Esophagus squamous epithelium (tissue), 5 donors: ENCODE data around the gene ATXN1. TPM values are rescaled to one million over a fixed set of nuclear protein-coding genes. Genes with fewer than 3 reads are reported as not detected.

Experiments used
- DNase-seq: peaks from one replicate; lab custom pipeline; 2025; lab: John Stamatoyannopoulos, UW
- H3K27ac ChIP-seq, 4 donors: fragments of 200-600 bp; sonication (generic); one replicate each; pipeline ENCODE4 v1.5.1; 2016 to 2019; ENCODE audit warnings: mild to moderate bottlenecking in 1 of 4
- H3K27me3 ChIP-seq, 4 donors: fragments of 200-600 bp; sonication (generic); 1 replicate in 3 of 4; 2 replicates in 1 of 4; pipeline versions ENCODE4 v1.5.1 to v1.6.0; 2017 to 2021; ENCODE audit warnings: antibody characterized with exemption in 1 of 4
- H3K36me3 ChIP-seq, 3 donors: fragments of 200-600 bp; sonication (generic); one replicate each; pipeline ENCODE4 v1.5.1; 2016 to 2019
- H3K4me1 ChIP-seq, 3 donors: fragments of 200-600 bp; sonication (generic); one replicate each; pipeline ENCODE4 v1.5.1; 2017 to 2019
- H3K4me3 ChIP-seq, 4 donors: fragments of 200-600 bp; sonication (generic); 1 replicate in 3 of 4; 2 replicates in 1 of 4; pipeline ENCODE4 v1.5.1; 2016 to 2019; ENCODE audit warnings: mild to moderate bottlenecking in 2 of 4, moderate library complexity in 1 of 4
- H3K9me3 ChIP-seq, 3 donors: fragments of 200-600 bp; sonication (generic); one replicate each; pipeline ENCODE4 v1.5.1; 2016 to 2019
- POLR2A ChIP-seq, 4 donors: fragments of 450-650 bp; IDR thresholded peaks; one replicate each; pipeline ENCODE4 v1.6.1; 2017; ENCODE audit warnings: antibody characterized with exemption in 4 of 4, mild to moderate bottlenecking in 4 of 4, moderate library complexity in 3 of 4
- WGBS, 2 donors: methylation state at CpG; one replicate each; pipeline ENCODE4 v1.1.5; 2018; 5-methylcytosine and 5-hydroxymethylcytosine counted together
- intact Hi-C: fragments of 100-400 bp; cut with DNase I; formaldehyde crosslinking; loops from one replicate; pipeline ENCODE4 v1.15.0; 2022
- total RNA-seq, 4 donors: library from RNA; depleted of rRNA; stranded (reverse); fragments of >200 nt; gene quantifications; one replicate each; pipeline ENCODE4 v1.1.0, GENCODE V29; 2016
- TF ChIP-seq, protein P1 (sequence below), 6 experiments: fragments of 450-650 bp in 4 of 6; fragments of 200-600 bp in 2 of 6; sonication (generic) in 2 of 6; IDR thresholded peaks; one replicate each; pipeline ENCODE4 v1.5.1; 2016 to 2019; ENCODE audit warnings: antibody characterized with exemption in 6 of 6, mild to moderate bottlenecking in 4 of 6, moderate library complexity in 4 of 6
- donor health status: DM: yes; HTN: yes; CAD: no.

The ATXN1 gene
- total RNA-seq, 4 donors from 2014 or later, result 17.5 to 50.5 (median 28.5) TPM

DNA sequence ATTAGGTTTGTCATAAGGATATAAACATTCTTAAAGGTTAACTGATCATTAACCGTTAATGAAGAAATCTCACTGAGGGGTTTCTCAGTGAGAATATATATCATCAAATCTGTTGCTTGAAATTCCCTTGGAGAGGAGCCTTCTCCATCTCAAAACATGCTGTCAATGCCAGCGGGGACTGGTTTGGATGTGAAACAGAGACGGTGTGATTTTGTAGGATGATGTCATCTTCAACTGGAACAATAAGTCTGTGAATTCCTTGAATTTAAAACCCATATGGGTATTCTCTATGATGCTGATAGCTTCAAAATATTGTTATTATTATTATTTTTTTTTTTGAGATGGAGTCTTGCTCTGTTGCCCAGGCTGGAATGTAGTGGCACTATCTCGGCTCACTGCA, 447.0 kb downstream of the ATXN1 start:
- intact Hi-C loops, result no loop called here
- Histone ChIP-seq H3K4me1 (peaks cover 0 to 26% (median 15%) of the 10 kb centered on the region in 3 donors), H3K36me3 (peaks cover 0 to 14% (median 0%) of the 10 kb centered on the region in 3 donors), H3K4me3 (no peak overlapping the region), H3K27ac (no peak overlapping the region), H3K27me3 (no peaks in the 10 kb centered on the region), H3K9me3 (no peaks in the 10 kb centered on the region)
- no peak for TF ChIP-seq POLR2A (IDR thresholded peaks at IDR 0.05)
- TF ChIP-seq, protein P1, sequence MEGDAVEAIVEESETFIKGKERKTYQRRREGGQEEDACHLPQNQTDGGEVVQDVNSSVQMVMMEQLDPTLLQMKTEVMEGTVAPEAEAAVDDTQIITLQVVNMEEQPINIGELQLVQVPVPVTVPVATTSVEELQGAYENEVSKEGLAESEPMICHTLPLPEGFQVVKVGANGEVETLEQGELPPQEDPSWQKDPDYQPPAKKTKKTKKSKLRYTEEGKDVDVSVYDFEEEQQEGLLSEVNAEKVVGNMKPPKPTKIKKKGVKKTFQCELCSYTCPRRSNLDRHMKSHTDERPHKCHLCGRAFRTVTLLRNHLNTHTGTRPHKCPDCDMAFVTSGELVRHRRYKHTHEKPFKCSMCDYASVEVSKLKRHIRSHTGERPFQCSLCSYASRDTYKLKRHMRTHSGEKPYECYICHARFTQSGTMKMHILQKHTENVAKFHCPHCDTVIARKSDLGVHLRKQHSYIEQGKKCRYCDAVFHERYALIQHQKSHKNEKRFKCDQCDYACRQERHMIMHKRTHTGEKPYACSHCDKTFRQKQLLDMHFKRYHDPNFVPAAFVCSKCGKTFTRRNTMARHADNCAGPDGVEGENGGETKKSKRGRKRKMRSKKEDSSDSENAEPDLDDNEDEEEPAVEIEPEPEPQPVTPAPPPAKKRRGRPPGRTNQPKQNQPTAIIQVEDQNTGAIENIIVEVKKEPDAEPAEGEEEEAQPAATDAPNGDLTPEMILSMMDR (IDR thresholded peaks at IDR 0.05), result no peak
- no peak for DNase-seq
- 82 to 85% methylated on average over 3 to 4 of the region's 4 CpGs for WGBS, 2 donors

DNA sequence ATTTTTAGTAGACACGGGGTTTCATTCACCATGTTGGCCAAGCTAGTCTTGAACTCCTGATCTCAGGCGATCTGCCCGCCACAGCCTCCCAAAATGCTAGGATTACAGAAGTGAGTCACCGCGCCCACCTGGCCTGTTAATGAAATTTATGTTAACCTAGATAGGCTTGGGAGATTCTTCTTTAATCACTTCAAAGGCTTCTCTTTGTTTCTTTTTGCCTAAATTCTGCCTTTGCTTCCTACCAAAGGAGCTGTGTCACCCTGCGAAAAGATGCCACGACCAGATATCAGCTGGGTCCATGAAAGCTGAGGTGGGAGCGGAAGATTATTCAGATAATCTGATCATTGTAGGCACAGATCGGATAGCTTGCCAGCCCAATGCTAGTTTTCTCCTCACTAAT, 447.5 kb downstream of the ATXN1 start:
- H3K4me1 ChIP-seq, result peaks cover 0 to 20% (median 9%) of the 10 kb centered on the region in 3 donors
- no peak overlapping the region for H3K27ac ChIP-seq
- H3K4me3 ChIP-seq, result no peak overlapping the region
- DNase-seq, result no peak
- TF ChIP-seq POLR2A (IDR thresholded peaks at IDR 0.05), result no peak
- TF ChIP-seq, protein P1 (IDR thresholded peaks at IDR 0.05), result no peak
- H3K36me3 ChIP-seq, result peaks cover 0 to 14% (median 0%) of the 10 kb centered on the region in 3 donors
- intact Hi-C loops, result no loop called here
- WGBS, 2 donors, result 88 to 93% methylated on average over 9 of the region's 9 CpGs
- no peaks in the 10 kb centered on the region for H3K27me3 ChIP-seq
- H3K9me3 ChIP-seq, result no peaks in the 10 kb centered on the region

DNA sequence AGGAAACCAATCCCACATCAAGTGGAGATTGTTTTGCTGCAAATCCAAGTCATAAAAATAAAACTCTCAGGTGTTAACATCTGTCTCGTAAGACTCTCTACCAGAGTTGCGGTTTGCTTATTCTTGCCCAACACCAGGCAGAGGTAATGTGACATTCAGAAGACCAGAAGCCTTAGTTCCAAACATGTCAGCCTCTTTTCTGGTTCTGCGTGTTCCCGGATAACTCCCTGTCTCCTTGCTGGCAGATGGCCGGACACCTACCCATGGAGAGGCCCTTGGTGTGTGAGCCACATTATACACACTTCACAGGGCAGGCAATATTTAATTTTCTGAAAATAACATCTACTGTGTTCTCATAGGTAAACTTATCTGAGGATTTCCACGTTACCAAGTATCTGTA, 449.5 kb downstream of the ATXN1 start:
- WGBS, 2 donors, result 88 to 96% methylated on average over 6 of the region's 6 CpGs
- no peak overlapping the region for H3K4me3 ChIP-seq
- H3K27me3 ChIP-seq, result no peaks in the 10 kb centered on the region
- no peak for DNase-seq
- intact Hi-C loops, result no loop called here
- H3K36me3 ChIP-seq, result peaks cover 0 to 28% (median 0%) of the 10 kb centered on the region in 3 donors
- TF ChIP-seq POLR2A (IDR thresholded peaks at IDR 0.05), result no peak
- TF ChIP-seq, protein P1 (IDR thresholded peaks at IDR 0.05), result no peak
- no peak overlapping the region for H3K27ac ChIP-seq
- no peaks in the 10 kb centered on the region for H3K9me3 ChIP-seq
- peaks cover 0 to under 1% (median 0%) of the 10 kb centered on the region in 3 donors for H3K4me1 ChIP-seq

DNA sequence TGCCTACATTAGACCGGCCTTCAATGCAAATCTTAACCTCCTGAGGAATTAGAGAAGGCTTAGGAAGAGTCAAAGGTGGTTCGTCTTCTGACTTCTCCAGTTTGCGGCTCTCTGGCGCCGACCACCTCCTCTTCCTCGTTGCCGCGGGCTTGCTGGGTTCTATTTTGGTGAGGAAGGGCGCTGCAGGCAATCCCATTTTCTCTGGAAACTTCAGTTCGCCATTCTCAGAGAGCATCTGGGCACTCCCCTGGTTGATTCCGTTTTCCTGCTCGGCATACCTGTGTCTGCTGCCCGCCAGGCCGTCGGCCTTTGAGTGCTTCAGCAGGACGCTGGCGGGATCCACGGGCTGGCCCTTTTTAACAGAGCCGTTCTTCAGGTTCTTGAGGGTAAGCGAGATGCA, 454.9 kb downstream of the ATXN1 start:
- no peaks in the 10 kb centered on the region for H3K27me3 ChIP-seq
- TF ChIP-seq POLR2A (IDR thresholded peaks at IDR 0.05), result no peak
- TF ChIP-seq, protein P1 (IDR thresholded peaks at IDR 0.05), result no peak
- no peaks in the 10 kb centered on the region for H3K9me3 ChIP-seq
- no peaks in the 10 kb centered on the region for H3K4me1 ChIP-seq
- no peak overlapping the region for H3K27ac ChIP-seq
- peaks cover 0 to 61% (median 5%) of the 10 kb centered on the region in 3 donors for H3K36me3 ChIP-seq
- WGBS, 2 donors, result 84 to 88% methylated on average over 13 of the region's 20 CpGs
- no peak for DNase-seq
- intact Hi-C loops, result no loop called here
- H3K4me3 ChIP-seq, result no peak overlapping the region

DNA sequence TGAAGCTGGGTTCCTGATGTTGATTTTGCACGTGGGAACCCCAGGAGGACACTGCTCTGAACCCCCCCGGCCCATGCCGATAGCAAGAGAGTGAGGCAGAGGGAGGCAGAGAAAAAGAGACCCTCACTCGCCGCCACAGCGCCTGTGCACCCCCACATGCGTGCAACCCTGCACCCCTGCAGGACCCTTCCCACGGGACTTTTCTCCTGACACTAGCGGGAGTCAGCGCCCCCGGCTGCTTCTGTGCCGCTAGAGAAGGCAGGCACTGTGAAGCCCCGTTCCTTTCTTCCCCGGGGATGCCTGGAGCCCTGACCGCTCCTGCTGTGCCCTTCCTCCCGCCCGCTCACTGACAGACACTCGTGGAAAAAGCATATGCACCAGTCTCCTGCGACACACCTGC, 455.5 kb downstream of the ATXN1 start:
- DNase-seq, result no peak
- intact Hi-C loops, result no loop called here
- 79 to 81% methylated on average over 19 of the region's 19 CpGs for WGBS, 2 donors
- Histone ChIP-seq H3K27me3 (no peaks in the 10 kb centered on the region), H3K36me3 (peaks cover 0 to 65% (median 5%) of the 10 kb centered on the region in 3 donors), H3K4me1 (no peaks in the 10 kb centered on the region), H3K4me3 (no peak overlapping the region), H3K27ac (no peak overlapping the region), H3K9me3 (no peaks in the 10 kb centered on the region)
- no peak for TF ChIP-seq POLR2A (IDR thresholded peaks at IDR 0.05)
- TF ChIP-seq, protein P1 (IDR thresholded peaks at IDR 0.05), result no peak
